Germinal center (tissue), 1 donor: Measurements from ENCODE around the gene RBM3.
A peak's percentile ranks its signal among the peaks of the same experiment; 100 is the strongest.
"Not testable (repeated sequence)": the region's sequence is repeated elsewhere in the genome, so short reads cannot be mapped to it uniquely, and the experiment has no call there.

Experiments
- DNase-seq: peaks from one replicate; pipeline ENCODE4 v3.0.0; 2012; ENCODE audit warnings: mixed read lengths, low spot score

RBM3 gene

GRCh38 chrX:48574270-48575266 is at the start of gene RBM3:
RBM3 (plus strand) TSS chrX:48574484; CDS start chrX:48575181, 697 bp downstream.
- DNase-seq, result peak; percentile 89

DNA sequence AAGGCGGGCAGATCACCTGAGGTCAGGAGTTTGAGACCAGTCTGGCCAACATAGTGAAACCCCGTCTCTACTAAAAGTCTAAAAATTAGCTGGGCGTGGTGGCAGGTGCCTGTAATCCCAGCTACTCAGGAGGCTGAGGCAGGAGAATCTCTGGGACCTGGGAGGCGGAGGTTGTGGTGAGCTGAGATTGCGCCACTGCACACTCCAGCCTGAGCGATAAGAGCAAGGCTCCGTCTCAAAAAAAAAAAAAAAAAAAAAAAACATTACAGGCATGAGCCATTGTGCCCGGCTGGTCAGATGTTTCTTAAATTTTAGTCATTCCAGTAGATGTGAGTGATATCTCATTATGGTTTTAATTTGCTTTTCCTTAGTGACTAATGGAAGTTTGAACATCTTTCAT is 48.4 kb upstream of the RBM3 start:
- DNase-seq, result not testable (repeated sequence)

DNA sequence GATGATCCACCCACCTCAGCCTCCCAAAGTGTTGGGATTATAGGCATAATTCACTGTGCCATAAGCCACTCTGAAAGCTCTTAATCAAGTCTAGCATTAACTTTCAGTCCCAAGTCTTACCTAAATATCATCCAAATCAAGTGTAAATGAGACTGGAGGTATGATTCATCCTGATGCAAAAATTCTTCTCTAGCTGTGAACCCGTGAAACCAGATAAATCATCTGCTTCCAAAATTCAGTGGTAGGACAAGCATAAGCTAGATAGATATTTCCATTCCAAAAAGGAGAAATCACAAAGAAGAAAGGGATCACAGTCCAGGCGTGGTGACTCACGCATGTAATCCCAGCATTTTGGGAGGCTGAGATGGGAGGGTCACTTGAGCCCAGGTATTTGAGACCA is 43.5 kb upstream of the RBM3 start:
- DNase-seq, result no peak

GRCh38 chrX:48531358-48531959 is 42.8 kb upstream of the RBM3 start:
- no peak for DNase-seq

- no peak for DNase-seq
Measured at GRCh38 chrX:48532161-48532560, 42.1 kb upstream of the RBM3 start.

GRCh38 chrX:48533165-48533564 is 41.1 kb upstream of the RBM3 start:
- DNase-seq, result no peak

DNA sequence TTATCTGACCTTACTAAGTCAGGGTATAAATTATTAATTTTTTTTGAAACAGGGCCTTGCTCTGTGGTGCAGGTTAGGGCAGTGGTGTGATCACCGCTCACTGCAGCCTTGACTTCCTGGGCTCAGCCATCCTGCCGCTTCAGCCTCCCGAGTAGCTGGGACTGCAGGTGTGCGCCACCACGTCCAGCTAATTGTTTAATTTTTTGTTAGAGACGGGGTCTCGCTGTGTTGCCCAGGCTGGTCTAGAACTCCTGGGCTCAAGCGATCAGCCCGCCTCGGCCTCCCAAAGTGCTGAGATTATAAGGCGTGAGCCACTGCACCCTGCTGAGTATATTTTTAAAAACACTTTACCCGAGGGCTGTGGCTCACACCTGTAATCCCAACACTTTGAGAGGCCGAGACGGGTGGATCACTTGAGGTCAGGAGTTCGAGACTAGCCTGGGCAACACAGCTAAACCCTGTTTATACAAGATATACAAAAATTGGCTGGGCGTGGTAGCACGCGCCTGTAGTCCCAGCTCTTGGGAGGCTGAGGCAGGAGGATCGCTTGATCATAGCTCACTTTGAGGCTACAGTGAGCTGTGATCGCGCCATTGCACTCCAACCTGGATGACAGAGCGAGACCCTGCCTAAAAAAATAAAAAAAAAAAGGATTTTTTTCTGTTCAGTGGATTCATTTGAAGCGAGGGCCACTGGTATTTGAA is 35.5 kb upstream of the RBM3 start:
- DNase-seq, result no peak

DNA sequence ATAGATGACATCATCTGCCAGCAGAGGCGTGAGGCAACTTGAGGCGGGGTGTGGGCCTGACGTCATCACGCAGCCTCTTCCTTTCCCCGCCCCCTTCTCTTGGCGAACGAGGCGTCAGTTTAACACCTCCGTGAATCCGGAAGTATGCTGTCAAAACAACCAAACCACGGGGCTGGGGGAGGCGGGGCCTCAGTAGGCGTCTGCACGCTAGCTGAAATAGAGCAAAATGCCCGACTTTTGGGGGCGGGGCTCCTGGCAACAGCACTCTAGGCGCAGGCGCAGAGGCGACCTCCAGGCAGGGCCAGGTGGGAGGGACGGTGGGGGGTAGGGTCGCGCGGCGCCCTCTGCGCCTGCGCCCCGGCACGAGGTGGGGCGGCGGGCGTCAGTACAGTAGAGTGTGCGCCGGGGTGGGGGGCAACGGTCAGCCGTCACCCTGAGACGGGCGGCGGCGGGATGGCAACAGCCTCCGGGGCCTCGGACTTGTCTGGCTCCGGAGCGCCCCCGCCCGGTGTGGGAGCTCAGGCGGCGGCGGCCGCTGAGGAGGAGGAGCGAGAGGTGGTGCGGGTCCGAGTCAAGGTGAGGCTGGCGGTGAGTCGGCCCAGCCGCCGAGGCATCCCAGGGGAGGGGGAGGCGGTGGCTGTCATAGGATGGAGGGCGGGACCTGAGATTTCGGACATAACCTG is 34.8 kb upstream of the RBM3 start, which contains the start of gene TBC1D25:
Gene TBC1D25 (plus strand): TSS at position 370 of the 683 bp plus-strand sequence. CDS start 84 bp downstream, at position 454.
- DNase-seq, result peak; percentile 90

GRCh38 chrX:48540028-48540375 is 34.3 kb upstream of the RBM3 start:
- peak; percentile 62 for DNase-seq

DNA sequence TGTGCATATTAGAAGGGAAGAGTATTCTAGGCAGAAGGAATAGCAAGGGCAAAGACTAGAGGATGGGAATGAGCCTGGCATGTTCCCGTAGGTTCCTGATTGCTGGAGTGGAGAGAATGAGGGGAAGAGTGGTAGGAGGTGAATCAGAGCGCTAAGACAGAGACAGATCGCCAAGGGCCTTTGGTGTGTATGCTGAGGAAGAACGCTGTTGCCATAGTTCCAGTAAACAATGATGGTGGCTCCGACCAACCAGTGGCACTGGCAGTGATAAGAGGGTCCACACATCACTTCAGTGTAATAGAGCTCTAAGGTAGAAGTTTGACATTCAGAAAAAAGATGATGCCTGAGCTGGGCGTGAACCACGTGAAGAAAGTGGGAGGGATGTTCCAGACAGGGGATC is 33.8 kb upstream of the RBM3 start:
- DNase-seq, result no peak

DNA sequence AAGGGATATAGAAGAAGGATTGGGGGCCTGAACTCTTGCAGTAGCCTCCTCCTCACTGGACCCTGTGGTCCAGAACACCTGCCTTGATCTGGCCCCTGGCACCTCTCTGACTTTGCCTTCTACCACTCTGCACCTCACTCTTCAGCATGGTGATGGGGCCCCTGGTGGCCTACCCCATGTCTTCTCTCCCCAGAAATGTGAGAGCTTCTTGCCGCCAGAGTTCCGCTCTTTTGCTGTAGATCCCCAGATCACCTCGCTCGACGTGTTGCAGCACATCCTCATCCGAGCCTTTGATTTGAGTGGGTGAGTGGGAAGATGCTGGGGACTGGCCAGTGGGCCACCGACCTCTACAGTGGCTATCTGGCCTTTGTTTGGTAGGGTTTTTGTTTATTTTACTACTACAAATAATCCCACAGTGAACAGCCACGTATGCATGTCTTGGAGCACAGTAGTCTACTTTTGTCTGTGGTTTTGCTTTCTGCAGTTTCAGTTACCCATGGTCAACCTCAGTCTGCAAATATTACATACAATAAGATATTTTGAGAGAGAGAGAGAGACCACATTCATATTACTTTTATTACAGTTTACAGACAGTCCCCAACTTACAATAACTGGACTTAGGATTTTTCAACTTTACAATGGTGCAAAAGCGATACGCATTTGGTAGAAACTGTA is 33.0 kb upstream of the RBM3 start:
- DNase-seq, result no peak

DNA sequence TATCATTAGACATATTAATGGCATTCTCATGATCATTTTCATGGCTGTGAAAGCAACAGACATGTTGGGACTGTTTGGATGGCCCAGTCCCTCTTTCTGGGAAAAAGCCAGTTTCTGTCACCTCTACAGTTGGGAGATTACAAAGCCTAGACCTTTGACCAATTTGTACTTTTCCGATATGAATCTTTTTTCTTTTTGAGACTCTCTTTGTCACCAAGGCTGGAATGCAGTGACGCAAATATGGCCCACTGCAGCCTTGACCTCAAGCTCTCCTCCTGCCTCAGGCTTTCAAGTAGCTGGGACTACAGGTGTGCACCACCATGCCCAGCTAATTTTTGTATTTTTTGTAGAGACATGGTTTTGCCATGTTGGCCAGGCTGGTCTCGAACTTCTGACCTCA is 25.4 kb upstream of the RBM3 start:
- no peak for DNase-seq

DNA sequence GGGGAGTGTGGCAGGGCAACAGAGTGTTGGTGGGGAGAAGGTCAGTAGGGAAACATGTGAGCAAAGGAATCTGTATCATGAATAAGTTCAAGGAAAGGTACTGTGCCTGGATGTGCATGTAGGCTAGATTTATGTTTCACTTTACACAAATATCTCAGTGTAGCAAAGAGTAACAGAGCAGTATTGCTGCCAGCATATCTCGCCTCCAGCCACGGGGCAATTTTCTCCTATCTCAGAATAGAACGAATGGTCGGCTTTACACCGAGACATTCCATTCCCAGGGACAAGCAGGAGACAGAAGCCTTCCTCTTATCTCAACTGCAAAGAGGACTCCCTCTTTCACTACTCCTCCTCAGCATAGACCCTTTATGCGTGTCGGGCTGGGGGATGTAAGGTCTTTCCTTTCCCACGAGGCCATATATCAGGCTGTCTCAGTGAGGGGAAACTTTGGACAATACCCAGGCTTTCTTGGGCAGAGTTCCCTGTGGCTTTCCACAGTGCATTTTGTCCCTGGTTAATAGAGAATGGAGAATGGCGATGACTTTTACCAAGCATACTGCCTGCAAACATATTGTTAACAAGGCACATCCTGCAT is 18.5 kb upstream of the RBM3 start:
- not testable (repeated sequence) for DNase-seq

DNA sequence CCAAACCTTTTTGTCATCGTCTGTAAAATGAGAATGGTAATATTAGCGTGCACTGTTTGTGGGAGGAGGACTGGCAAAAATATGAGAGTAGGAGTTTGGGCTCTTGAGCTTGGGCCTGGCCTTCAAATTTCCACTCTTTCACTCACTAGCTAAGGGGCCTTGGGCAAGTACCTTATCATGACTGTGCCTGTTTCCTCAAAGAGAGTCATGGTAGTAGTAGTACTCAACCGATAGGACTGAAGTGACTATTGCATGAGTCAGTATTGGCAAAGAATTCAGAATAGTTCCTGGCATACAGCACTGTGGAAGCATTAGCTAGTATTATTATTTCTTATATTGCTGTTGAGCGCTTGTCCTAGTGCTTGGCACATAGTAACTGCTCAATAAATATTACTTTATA is 16.0 kb upstream of the RBM3 start:
- DNase-seq, result no peak

GRCh38 chrX:48559636-48560035 is 14.6 kb upstream of the RBM3 start:
- DNase-seq, result no peak

GRCh38 chrX:48560056-48560455 is 14.2 kb upstream of the RBM3 start:
- DNase-seq, result no peak

DNA sequence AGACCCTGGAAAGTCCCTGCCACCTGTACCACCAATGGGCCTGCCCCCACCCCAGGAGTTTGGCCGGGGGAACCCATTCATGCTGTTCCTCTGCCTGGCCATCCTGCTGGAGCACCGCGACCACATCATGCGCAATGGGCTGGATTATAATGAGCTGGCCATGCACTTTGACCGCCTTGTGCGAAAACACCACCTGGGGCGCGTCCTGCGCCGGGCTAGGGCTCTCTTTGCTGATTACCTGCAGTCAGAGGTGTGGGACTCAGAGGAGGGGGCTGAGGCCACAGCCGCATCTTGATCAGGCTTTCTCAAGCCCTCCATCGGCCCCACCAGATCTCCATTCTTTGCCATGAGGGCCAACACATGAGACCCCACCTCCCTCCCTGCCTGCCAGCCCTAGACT is 13.6 kb upstream of the RBM3 start:
- no peak for DNase-seq

GRCh38 chrX:48569958-48570357 is 4.3 kb upstream of the RBM3 start:
- no peak for DNase-seq

DNA sequence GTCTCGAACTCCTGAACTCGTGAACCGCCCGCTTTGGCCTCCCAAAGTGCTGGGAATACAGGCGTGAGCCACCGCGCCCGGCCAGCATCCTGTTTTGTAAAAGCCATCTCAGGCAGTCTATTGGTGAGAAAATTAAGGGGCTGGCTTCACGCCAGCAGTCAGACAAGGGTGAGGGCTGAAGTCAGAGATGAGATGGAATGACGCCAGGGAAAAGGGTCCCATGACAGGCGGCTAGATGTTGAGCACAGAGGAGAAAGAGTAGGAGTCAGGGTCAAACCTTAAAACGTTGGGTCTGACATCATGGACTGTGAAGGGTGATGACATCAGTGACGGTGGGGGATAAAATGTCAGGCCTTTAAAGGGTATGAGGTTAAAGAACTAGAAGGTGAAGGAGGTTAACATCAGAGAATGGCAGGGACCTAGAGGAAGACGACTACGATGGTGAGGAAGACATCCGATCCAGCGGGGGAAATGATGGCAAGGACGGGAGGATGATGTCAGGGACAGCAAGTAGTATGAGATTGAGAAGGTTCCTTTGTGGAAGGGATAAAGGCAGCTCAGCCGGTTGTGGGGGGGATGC is 504 bp upstream of the RBM3 start:
- no peak for DNase-seq

GRCh38 chrX:48575642-48576041 is 1.4 kb downstream of the RBM3 start:
- DNase-seq, result no peak

- DNase-seq, result no peak
Measured at GRCh38 chrX:48576108-48576507, 1.8 kb downstream of the RBM3 start.
